Neural progenitor cell (in vitro differentiated cells): ENCODE results near the gene DLG4. TPM values are rescaled to one million over a fixed set of nuclear protein-coding genes. Genes with fewer than 3 reads are reported as not detected.
A peak's percentile ranks its signal among the peaks of the same experiment; 100 is the strongest.

Source experiments
- DNase-seq: peaks from one replicate; pipeline ENCODE4 v3.0.0-alpha.2; 2016; ENCODE audit warnings: low spot score
- H2AFZ ChIP-seq: fragments of 200-600 bp; sonication (generic); replicated peaks from 2 replicates; pipeline ENCODE4 v1.6.1; 2016; ENCODE audit warnings: antibody characterized with exemption
- H3F3A ChIP-seq: fragments of 200-600 bp; sonication (generic); 2 replicates; pipeline ENCODE4 v1.6.1; 2016; ENCODE audit warnings: antibody characterized with exemption, low read depth
- H3K27ac ChIP-seq: fragments of 200-600 bp; sonication (generic); 2 replicates; pipeline ENCODE4 v1.5.1; 2016; ENCODE audit warnings: mild to moderate bottlenecking
- H3K27me3 ChIP-seq: fragments of 200-600 bp; sonication (generic); 2 replicates; pipeline ENCODE4 v1.6.1; 2016; ENCODE audit warnings: mild to moderate bottlenecking, moderate library complexity
- H3K36me3 ChIP-seq: fragments of 200-600 bp; sonication (generic); 2 replicates; pipeline ENCODE4 v1.5.1; 2016
- H3K4me1 ChIP-seq: fragments of 200-600 bp; sonication (generic); 2 replicates; pipeline ENCODE4 v1.6.1; 2016; ENCODE audit warnings: mixed run types
- H3K4me2 ChIP-seq: fragments of 200-600 bp; sonication (generic); 2 replicates; pipeline ENCODE4 v1.6.1; 2016
- H3K4me3 ChIP-seq: fragments of 200-600 bp; sonication (generic); 2 replicates; pipeline ENCODE4 v1.5.1; 2016
- H3K79me2 ChIP-seq: fragments of 200-600 bp; sonication (generic); 2 replicates; pipeline ENCODE4 v1.6.1; 2016; ENCODE audit warnings: low read depth
- H3K9ac ChIP-seq: fragments of 200-600 bp; sonication (generic); 2 replicates; pipeline ENCODE4 v1.6.1; 2016
- H3K9me3 ChIP-seq: fragments of 200-600 bp; sonication (generic); 2 replicates; pipeline ENCODE4 v1.5.1; 2016; ENCODE audit warnings: low read depth
- H4K20me1 ChIP-seq: fragments of 200-600 bp; sonication (generic); 2 replicates; pipeline ENCODE4 v1.6.1; 2016; ENCODE audit warnings: low read depth
- H3K27ac Mint-ChIP-seq: 3 replicates; pipeline ENCODE4 v1.8.0; 2021; ENCODE audit warnings: mixed read lengths
- H3K27me3 Mint-ChIP-seq: 2 replicates; pipeline ENCODE4 v1.8.0; 2022; ENCODE audit warnings: low read depth, mild to moderate bottlenecking, inconsistent platforms, moderate library complexity, mixed read lengths; ENCODE audit not compliant: insufficient read depth
- H3K36me3 Mint-ChIP-seq: 3 replicates; pipeline ENCODE4 v1.8.0; 2021; ENCODE audit warnings: mixed read lengths
- H3K4me1 Mint-ChIP-seq: 3 replicates; pipeline ENCODE4 v1.8.0; 2021; ENCODE audit warnings: mixed read lengths
- H3K4me3 Mint-ChIP-seq: 3 replicates; pipeline ENCODE4 v1.8.0; 2021; ENCODE audit warnings: mild to moderate bottlenecking, moderate library complexity, mixed read lengths
- H3K9me3 Mint-ChIP-seq: 3 replicates; pipeline ENCODE4 v1.8.0; 2020; ENCODE audit warnings: mixed read lengths
- CTCF ChIP-seq: fragments of 200-600 bp; sonication (generic); IDR thresholded peaks from 2 replicates; pipeline ENCODE4 v1.5.1; 2017; ENCODE audit warnings: antibody characterized with exemption, mild to moderate bottlenecking
- EZH2 ChIP-seq: fragments of 200-600 bp; sonication (generic); IDR thresholded peaks from 2 replicates; pipeline ENCODE4 v1.6.1; 2017; ENCODE audit warnings: antibody characterized with exemption, mild to moderate bottlenecking, moderate library complexity
- EZH2phosphoT487 ChIP-seq: fragments of 200-600 bp; sonication (generic); IDR thresholded peaks from 2 replicates; pipeline ENCODE4 v1.6.1; 2017; ENCODE audit warnings: antibody characterized with exemption
- total RNA-seq: library from RNA; depleted of rRNA; stranded (reverse); fragments of >200 nt; gene quantifications from 2 replicates; pipeline ENCODE4 v1.2.3, GENCODE V29; 2015; ENCODE audit warnings: low replicate concordance

DLG4 gene
- total RNA-seq, 1 donor from 2014 or later: 23.5 TPM

GRCh38 chr17:7141824-7142223, 77.8 kb downstream of the DLG4 start:
- H4K20me1 ChIP-seq: no peaks in the 10 kb centered on the region
- Mint-ChIP-seq H3K4me1 (peaks cover 48% of the 10 kb centered on the region), H3K27ac (peak overlapping the region; percentile 64), H3K36me3 (no peaks in the 10 kb centered on the region), H3K9me3 (no peaks in the 10 kb centered on the region), H3K27me3 (peaks cover 16% of the 10 kb centered on the region), H3K4me3 (no peak overlapping the region)
- no peaks in the 10 kb centered on the region for H3K36me3 ChIP-seq
- peaks cover 5% of the 10 kb centered on the region for H3K4me1 ChIP-seq
- H3K9me3 ChIP-seq: no peaks in the 10 kb centered on the region
- no peak overlapping the region for H3K9ac ChIP-seq
- no peak overlapping the region for H3K4me3 ChIP-seq
- no peak for TF ChIP-seq EZH2phosphoT487
- no peak for TF ChIP-seq CTCF
- no peak for TF ChIP-seq EZH2
- no peaks in the 10 kb centered on the region for H3K79me2 ChIP-seq
- no peak for DNase-seq
- H3K27me3 ChIP-seq: peaks cover 16% of the 10 kb centered on the region
- H2AFZ ChIP-seq: no peak overlapping the region
- H3F3A ChIP-seq: peaks cover 6% of the 10 kb centered on the region
- no peak overlapping the region for H3K27ac ChIP-seq
- H3K4me2 ChIP-seq: no peak overlapping the region

GRCh38 chr17:7139400-7139799, 80.2 kb downstream of the DLG4 start:
- Histone ChIP-seq H3K9me3 (no peaks in the 10 kb centered on the region), H3K4me1 (peaks cover 4% of the 10 kb centered on the region), H3K79me2 (no peaks in the 10 kb centered on the region), H4K20me1 (no peaks in the 10 kb centered on the region), H3F3A (peaks cover 6% of the 10 kb centered on the region), H3K4me3 (no peak overlapping the region), H3K27me3 (peaks cover 34% of the 10 kb centered on the region), H3K9ac (no peak overlapping the region), H3K27ac (no peak overlapping the region), H2AFZ (no peak overlapping the region), H3K4me2 (no peak overlapping the region), H3K36me3 (no peaks in the 10 kb centered on the region)
- DNase-seq: no peak
- peaks cover 37% of the 10 kb centered on the region for H3K4me1 Mint-ChIP-seq
- no peaks in the 10 kb centered on the region for H3K9me3 Mint-ChIP-seq
- H3K27me3 Mint-ChIP-seq: peaks cover 19% of the 10 kb centered on the region
- H3K4me3 Mint-ChIP-seq: no peak overlapping the region
- no peak overlapping the region for H3K27ac Mint-ChIP-seq
- TF ChIP-seq EZH2: no peak
- TF ChIP-seq EZH2phosphoT487: no peak
- TF ChIP-seq CTCF: no peak
- H3K36me3 Mint-ChIP-seq: no peaks in the 10 kb centered on the region

GRCh38 chr17:7138800-7139381, 80.7 kb downstream of the DLG4 start:
- DNase-seq: no peak
- TF ChIP-seq CTCF (no peak), EZH2 (no peak), EZH2phosphoT487 (no peak)
- no peak overlapping the region for H3K4me2 ChIP-seq
- no peaks in the 10 kb centered on the region for H3K36me3 Mint-ChIP-seq
- no peaks in the 10 kb centered on the region for H3K36me3 ChIP-seq
- H3F3A ChIP-seq: peaks cover 8% of the 10 kb centered on the region
- peaks cover 4% of the 10 kb centered on the region for H3K4me1 ChIP-seq
- no peak overlapping the region for H3K27ac ChIP-seq
- no peak overlapping the region for H3K27ac Mint-ChIP-seq
- H3K27me3 Mint-ChIP-seq: peaks cover 19% of the 10 kb centered on the region
- H2AFZ ChIP-seq: no peak overlapping the region
- H3K9me3 ChIP-seq: no peaks in the 10 kb centered on the region
- peaks cover 35% of the 10 kb centered on the region for H3K4me1 Mint-ChIP-seq
- H3K9ac ChIP-seq: no peak overlapping the region
- H3K79me2 ChIP-seq: no peaks in the 10 kb centered on the region
- no peak overlapping the region for H3K4me3 ChIP-seq
- H3K4me3 Mint-ChIP-seq: no peak overlapping the region
- no peaks in the 10 kb centered on the region for H3K9me3 Mint-ChIP-seq
- H3K27me3 ChIP-seq: peaks cover 39% of the 10 kb centered on the region
- no peaks in the 10 kb centered on the region for H4K20me1 ChIP-seq
